ENCODE measurements around the gene SAP30L.

GRCh38 chr5:154466147-154466546, 20.4 kb downstream of the SAP30L start:
- TF ChIP-seq CTCF (IDR thresholded peaks at IDR 0.05) (no peak), POLR2A (IDR thresholded peaks at IDR 0.05) (no peak)

All from Peyer's patch (tissue), 4 donors.